Fibroblast of peridontal ligament (primary cell): ENCODE data around the gene PAGE4.

Source experiments
- DNase-seq: peaks from one replicate; pipeline ENCODE4 v3.0.0-alpha.2; 2010; ENCODE audit errors: extremely low read depth

PAGE4 gene

GRCh38 chrX:49829016-49829415 is at the start of gene PAGE4:
Gene PAGE4, plus strand, starts transcription at chrX:49829303. Its CDS starts 1,126 bp downstream, at chrX:49830429.
- DNase-seq, result no peak

DNA sequence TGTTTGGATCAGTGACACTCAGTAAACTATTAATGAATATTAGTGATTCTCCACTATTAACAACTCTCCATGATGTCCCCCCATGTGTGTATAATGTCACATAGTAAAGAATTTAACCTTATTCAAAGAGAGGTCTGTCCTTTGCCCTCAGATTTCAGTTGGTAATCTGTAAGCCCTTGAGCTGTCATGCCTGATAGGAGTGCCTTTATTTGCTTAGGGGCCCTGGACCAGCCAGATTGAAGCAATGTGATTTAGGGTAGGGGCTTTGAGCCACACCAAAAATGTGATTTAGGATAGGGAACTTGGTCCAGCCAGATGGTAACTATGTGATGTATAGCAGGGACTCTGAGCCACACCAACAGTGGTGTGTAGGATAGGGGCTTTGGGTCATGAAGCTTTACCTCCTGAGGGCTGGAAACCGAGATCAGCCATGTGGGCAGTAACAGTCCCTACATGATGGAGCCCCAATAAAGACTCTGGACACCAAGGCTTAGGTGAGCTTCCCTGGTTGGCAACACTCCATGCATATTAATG is 44.3 kb upstream of the PAGE4 start:
- no peak for DNase-seq

DNA sequence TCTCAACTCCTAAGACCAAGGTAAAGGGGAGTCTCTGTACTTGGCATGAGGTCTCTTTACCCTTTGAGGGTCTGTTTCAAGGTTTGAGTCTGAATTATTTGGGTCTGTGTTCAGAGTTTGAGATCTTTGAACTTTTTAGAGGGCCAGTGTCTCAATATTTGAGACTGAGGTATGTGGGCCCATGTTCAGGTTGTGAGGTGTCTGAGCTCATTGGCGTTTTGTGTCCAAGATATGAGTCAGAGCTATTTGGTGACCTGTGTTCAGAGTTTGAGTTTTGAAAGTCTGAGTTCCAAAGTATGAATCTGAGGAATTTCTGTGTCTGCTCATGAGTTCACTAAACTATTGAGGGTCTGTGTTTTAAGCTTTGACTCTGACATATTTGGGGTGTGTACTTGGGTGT is 36.7 kb upstream of the PAGE4 start:
- no peak for DNase-seq

GRCh38 chrX:49793686-49794085 is 35.4 kb upstream of the PAGE4 start:
- DNase-seq, result no peak

GRCh38 chrX:49799828-49800227 is 29.3 kb upstream of the PAGE4 start:
- DNase-seq, result no peak

GRCh38 chrX:49809891-49810632 is 19.0 kb upstream of the PAGE4 start:
- DNase-seq, result no peak

GRCh38 chrX:49812177-49812576 is 16.9 kb upstream of the PAGE4 start:
- no peak for DNase-seq

DNA sequence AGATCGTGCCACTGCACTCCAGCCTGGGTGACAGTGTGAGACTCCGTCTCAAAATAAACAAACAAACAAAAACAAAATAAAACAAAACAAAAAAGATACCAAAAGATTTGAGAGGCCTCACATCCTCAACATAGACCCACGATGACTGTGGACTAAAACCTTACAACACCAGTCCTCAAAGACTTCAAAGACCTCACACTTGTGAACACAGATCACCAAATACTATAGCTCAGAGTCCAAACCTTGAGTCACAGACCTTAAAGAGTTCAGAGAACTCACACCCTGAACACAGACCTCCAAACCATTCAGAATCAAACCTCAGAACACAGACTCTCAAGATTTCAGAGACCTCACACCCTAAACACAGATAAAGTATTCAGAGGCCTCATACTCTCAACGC is 12.7 kb upstream of the PAGE4 start:
- DNase-seq, result no peak

DNA sequence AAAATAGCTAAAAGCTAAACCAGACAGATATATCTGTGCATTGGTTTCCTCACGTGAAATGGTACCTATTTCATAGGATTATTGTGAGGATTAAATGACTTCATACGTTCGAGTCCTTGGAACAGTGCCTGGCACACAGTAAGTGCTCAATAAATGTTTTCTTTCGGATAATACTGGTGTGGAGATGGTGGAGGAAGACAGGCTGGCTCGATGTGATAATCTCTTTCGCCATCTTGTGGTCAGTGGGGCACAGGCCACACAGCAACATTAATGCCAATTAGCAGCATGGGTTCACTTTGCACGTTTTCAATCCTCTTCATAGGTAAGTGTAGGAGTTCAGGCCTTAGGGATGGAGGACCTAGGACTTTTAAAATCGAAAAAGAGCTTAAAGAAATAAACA is 9.3 kb downstream of the PAGE4 start:
- peak; percentile 24 for DNase-seq

DNA sequence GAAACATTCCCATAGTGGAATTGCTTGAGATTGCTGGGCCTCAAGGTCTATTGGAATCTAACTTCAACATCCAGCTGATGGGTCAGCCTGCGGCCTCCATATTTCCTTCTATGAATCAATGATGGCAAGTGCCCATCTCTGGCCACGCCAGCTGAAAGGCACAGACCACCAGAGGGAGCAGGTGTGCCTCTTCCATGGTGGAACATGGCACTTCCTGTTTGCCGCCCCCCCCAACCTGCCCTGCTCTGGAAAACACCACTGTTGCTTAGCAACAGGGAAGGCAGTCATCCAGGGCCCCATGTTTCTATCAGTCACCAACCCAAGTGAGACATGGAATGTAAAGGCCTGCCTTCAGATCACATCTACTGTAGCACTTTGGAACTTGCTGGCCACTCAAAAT is 11.6 kb downstream of the PAGE4 start:
- peak; percentile 12 for DNase-seq

GRCh38 chrX:49842621-49843020 is 13.5 kb downstream of the PAGE4 start:
- DNase-seq, result no peak

GRCh38 chrX:49844611-49845010 is 15.5 kb downstream of the PAGE4 start:
- DNase-seq, result no peak

DNA sequence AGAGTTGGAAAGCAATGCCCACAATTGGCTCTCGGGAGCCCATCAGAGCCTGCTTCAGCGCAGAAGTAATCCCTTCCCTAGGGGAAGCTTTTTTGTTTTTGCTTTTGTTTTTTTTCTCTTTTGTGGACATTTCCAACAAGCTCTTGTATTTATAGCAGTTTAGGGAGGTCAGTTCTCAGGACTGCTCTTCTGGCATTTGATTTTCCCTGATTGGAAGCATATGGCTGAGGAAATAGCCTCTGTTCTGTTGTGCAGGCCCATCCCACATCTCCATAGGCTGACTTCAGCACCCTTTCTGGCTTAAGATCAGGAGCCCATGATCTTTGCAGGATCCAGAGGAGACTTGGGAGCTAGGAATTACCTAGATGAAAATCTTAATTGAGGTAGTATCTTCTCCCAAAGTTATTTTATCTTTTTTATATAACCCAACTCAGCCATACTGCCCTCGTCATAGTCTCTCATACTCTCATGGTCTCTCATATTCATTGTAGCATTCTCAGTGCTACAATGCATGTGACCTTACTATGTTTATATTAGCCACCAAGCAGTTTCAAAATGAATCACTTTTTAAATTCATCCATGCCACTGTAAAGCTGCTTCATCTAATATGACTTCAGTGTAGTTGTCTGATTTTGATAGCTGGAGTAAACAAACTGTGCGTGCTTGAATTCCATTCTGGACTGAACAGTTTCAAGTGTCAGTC is 16.7 kb downstream of the PAGE4 start:
- peak; percentile 7 for DNase-seq

GRCh38 chrX:49846522-49846921 is 17.4 kb downstream of the PAGE4 start:
- no peak for DNase-seq

- no peak for DNase-seq
Observed at GRCh38 chrX:49848275-49848674, 19.2 kb downstream of the PAGE4 start.

DNA sequence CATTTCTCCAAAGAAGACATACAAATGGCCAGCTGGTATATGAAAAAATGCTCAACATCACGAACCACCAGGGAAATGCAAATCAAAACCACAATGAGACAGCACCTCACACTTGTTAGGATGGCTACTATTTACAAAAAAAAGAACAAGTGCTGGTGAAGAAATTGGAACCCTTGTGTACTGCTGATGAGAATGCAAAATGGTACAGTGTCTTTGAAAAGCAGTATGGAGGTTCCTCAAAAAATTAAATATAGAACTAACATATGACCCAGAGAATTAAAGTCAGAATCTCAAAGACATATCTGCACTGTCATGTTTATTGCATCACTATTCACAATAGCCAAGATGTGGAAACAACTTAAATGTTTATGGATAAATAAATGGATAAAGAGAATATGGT is 20.9 kb downstream of the PAGE4 start:
- DNase-seq, result no peak

GRCh38 chrX:49853661-49854060 is 24.6 kb downstream of the PAGE4 start:
- no peak for DNase-seq

DNA sequence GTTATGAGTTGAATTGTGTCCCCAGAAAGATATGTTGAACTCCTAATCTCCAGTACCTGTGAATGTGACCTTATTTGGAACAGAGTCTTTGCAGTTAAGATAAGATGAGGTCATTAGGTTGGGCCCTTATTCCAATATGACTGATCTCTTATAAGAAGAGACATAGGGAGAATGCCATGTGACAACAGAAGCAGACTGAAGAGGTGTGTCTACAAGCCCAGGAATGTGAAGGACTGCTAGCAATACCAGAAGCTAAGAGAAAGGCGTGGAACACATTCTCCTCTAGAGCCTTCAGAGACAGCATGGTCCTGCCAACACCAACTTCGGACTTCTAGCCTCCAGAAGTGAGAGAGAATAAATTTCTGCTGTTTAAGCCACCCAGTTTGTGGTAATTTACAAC is 27.7 kb downstream of the PAGE4 start:
- no peak for DNase-seq

GRCh38 chrX:49858341-49858740 is 29.2 kb downstream of the PAGE4 start:
- no peak for DNase-seq

GRCh38 chrX:49859491-49859890 is 30.4 kb downstream of the PAGE4 start:
- no peak for DNase-seq

DNA sequence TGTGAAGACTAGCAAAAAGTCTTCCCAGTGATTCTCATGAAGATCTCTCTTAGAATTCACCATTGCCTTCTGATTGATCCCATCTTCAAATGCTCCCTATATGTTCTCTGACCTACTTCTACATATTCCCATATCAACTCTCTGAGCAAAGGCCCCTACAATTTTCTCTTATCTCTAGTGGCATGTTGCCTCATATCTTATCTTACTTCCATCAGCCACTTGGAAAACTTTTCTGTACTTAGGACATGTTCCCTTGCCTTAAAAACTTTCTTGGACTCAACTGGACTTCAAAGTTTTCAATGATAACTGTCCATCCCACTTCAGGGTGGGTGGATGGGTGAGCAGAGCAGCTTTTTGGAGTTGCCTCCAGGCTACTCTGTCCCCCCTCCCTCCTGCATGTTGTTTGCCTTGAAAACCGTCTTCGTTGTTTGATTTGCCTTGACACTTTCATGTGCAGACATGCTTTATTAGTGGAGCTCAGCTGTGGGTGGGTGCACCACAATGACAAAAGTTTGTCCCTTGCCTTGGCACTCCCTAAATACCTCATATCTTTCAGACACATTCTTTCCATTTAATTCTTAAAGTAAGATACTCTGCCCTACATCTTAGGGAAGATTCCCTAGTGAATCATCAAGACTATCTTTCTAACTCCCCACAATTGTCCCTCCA is 31.9 kb downstream of the PAGE4 start:
- DNase-seq, result no peak

DNA sequence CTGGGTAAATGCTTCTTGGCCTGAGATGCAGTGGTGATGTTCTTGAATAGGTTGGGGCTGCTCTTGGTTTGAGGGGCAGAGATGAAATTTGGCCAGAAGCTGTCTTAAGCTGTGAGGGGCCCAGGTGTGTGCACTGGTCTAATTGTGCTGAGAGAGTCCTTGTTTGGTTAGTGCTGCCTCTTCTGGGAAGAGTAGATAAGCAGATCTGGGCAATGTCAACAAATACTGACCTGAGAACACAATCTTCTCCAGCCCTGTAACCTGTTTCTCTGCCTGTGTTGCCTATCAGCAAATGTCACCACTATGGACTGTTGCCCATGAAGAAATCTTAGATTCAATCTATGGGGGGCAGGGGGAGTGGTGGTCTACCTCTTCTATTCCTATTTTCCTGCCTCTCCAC is 33.0 kb downstream of the PAGE4 start:
- no peak for DNase-seq

GRCh38 chrX:49868739-49869138 is 39.6 kb downstream of the PAGE4 start:
- no peak for DNase-seq
